VCaP (cell line): ENCODE data around the gene TM4SF1.
"Not testable (repeated sequence)": the region's sequence is repeated elsewhere in the genome, so short reads cannot be mapped to it uniquely, and the experiment has no call there.

Experiments used
- H3K27ac ChIP-seq: fragments of 450-650 bp; 2 replicates; pipeline ENCODE4 v1.5.1; 2017
- CTCF ChIP-seq: fragments of 450-650 bp; conservative IDR thresholded peaks from 2 replicates; pipeline ENCODE4 v1.5.1; 2017; ENCODE audit warnings: mild to moderate bottlenecking, moderate library complexity

TM4SF1 gene

GRCh38 chr3:149382101-149382467, 4.6 kb upstream of the TM4SF1 start:
- no peak overlapping the region for H3K27ac ChIP-seq
- no peak for TF ChIP-seq CTCF

- no peak for TF ChIP-seq CTCF
- H3K27ac ChIP-seq: no peak overlapping the region
Measured at GRCh38 chr3:149381173-149382100, 4.0 kb upstream of the TM4SF1 start.

GRCh38 chr3:149380220-149380619, 2.8 kb upstream of the TM4SF1 start:
- H3K27ac ChIP-seq: not testable (repeated sequence)

- peak overlapping the region; percentile 98 for H3K27ac ChIP-seq
- TF ChIP-seq CTCF: no peak
Measured at GRCh38 chr3:149378478-149379309, 1.2 kb upstream of the TM4SF1 start.

GRCh38 chr3:149376718-149377407, 586 bp downstream of the TM4SF1 start:
- H3K27ac ChIP-seq: peak overlapping the region; percentile 98
- no peak for TF ChIP-seq CTCF

- H3K27ac ChIP-seq: peak overlapping the region; percentile 98
Measured at GRCh38 chr3:149375501-149376196, 1.8 kb downstream of the TM4SF1 start.

More at GRCh38 chr3:149375501-149376196, 1.8 kb downstream of the TM4SF1 start:
- TF ChIP-seq CTCF: no peak
